Measurements from ENCODE around the gene SSX2IP.

GRCh38 chr1:84615790-84616189, 74.5 kb downstream of the SSX2IP start:
- TF ChIP-seq, protein P1, sequence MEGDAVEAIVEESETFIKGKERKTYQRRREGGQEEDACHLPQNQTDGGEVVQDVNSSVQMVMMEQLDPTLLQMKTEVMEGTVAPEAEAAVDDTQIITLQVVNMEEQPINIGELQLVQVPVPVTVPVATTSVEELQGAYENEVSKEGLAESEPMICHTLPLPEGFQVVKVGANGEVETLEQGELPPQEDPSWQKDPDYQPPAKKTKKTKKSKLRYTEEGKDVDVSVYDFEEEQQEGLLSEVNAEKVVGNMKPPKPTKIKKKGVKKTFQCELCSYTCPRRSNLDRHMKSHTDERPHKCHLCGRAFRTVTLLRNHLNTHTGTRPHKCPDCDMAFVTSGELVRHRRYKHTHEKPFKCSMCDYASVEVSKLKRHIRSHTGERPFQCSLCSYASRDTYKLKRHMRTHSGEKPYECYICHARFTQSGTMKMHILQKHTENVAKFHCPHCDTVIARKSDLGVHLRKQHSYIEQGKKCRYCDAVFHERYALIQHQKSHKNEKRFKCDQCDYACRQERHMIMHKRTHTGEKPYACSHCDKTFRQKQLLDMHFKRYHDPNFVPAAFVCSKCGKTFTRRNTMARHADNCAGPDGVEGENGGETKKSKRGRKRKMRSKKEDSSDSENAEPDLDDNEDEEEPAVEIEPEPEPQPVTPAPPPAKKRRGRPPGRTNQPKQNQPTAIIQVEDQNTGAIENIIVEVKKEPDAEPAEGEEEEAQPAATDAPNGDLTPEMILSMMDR (conservative IDR thresholded peaks at IDR 0.05) = no peak
- TF ChIP-seq EZH2 (IDR thresholded peaks at IDR 0.05; ENCODE audit: low read depth) = no peak

Measured in PC-9 (cell line).